AG04449 (cell line): ENCODE data around the gene DIAPH2.

ENCODE experiments used
- CTCF ChIA-PET: fragments of 350-600 bp; formaldehyde crosslinking; extraction: SDS; loops from one replicate; lab custom pipeline; 2021; ENCODE audit warnings: antibody characterized with exemption; lab: Yijun Ruan, JAX
- POLR2A ChIA-PET: fragments of 400-600, 350-600 bp; formaldehyde crosslinking; extraction: SDS; loops from one replicate; lab custom pipeline; 2020; ENCODE audit warnings: antibody characterized with exemption, inconsistent platforms; lab: Yijun Ruan, JAX
- DNase-seq: peaks from one replicate; pipeline ENCODE4 v3.0.0-alpha.2; 2010; ENCODE audit warnings: low read depth, low spot score
- H3K4me3 ChIP-seq: 2 replicates; pipeline ENCODE4 v1.5.1; 2011; ENCODE audit warnings: low read depth, mild to moderate bottlenecking, control low read depth, low read length
- CTCF ChIP-seq: IDR thresholded peaks from one replicate; pipeline ENCODE4 v1.5.1; 2011; ENCODE audit warnings: mild to moderate bottlenecking, moderate library complexity, low read length, control low read depth, inconsistent platforms; ENCODE audit not compliant: insufficient read depth; ENCODE audit errors: missing control alignments

Gene DIAPH2

GRCh38 chrX:96753230-96753629, 68.6 kb downstream of the DIAPH2 start:
- TF ChIP-seq CTCF: no peak
- CTCF ChIA-PET: no interaction called here
- POLR2A ChIA-PET: no interaction called here
- no peak for DNase-seq
- no peak overlapping the region for H3K4me3 ChIP-seq

- DNase-seq: no peak
- ChIA-PET POLR2A (no interaction called here), CTCF (no interaction called here)
- no peak overlapping the region for H3K4me3 ChIP-seq
- no peak for TF ChIP-seq CTCF
Measured at GRCh38 chrX:96756491-96756890, 71.8 kb downstream of the DIAPH2 start.

- ChIA-PET POLR2A (no interaction called here), CTCF (interaction anchor here (0.9 to 2.1 kb wide), 3 partner anchors 8 to 389 kb away, joined by 3 to 8 read pairs (median 4); no protein-coding TSS in a partner anchor)
- no peak for TF ChIP-seq CTCF
- DNase-seq: no peak
- no peak overlapping the region for H3K4me3 ChIP-seq
Measured at GRCh38 chrX:96761566-96761965, 76.9 kb downstream of the DIAPH2 start.

- ChIA-PET POLR2A (no interaction called here), CTCF (interaction anchor here (1.1 kb wide), 1 partner anchor 922 kb away, joined by 3 read pairs; no protein-coding TSS in a partner anchor)
- DNase-seq: no peak
- no peak overlapping the region for H3K4me3 ChIP-seq
- TF ChIP-seq CTCF: no peak
Measured at GRCh38 chrX:96763608-96764007, 79.0 kb downstream of the DIAPH2 start.

- H3K4me3 ChIP-seq: no peak overlapping the region
- CTCF ChIA-PET: no interaction called here
- no peak for TF ChIP-seq CTCF
- no peak for DNase-seq
- POLR2A ChIA-PET: no interaction called here
Measured at GRCh38 chrX:96764864-96765263, 80.2 kb downstream of the DIAPH2 start.

GRCh38 chrX:96770315-96770714, 85.7 kb downstream of the DIAPH2 start:
- no peak for TF ChIP-seq CTCF
- DNase-seq: no peak
- POLR2A ChIA-PET: no interaction called here
- no peak overlapping the region for H3K4me3 ChIP-seq
- CTCF ChIA-PET: interaction anchor here (1.0 to 2.8 kb wide), 3 partner anchors 10 to 914 kb away, joined by 3 to 16 read pairs (median 8); no protein-coding TSS in a partner anchor
